Panc1 (cell line): ENCODE results near the gene DIAPH3. TPM values are rescaled to one million over a fixed set of nuclear protein-coding genes. Genes with fewer than 3 reads are reported as not detected.

Experiments
- ATAC-seq: fragments of 200-7000 bp; cut with Tn5 transposase; 2 replicates; pipeline ENCODE4 v1.9.1; 2020; ENCODE audit warnings: mild to moderate bottlenecking, moderate library complexity
- BruUV-seq: library from RNA; stranded (reverse); fragments of 400-500 nt; replicated peaks from 2 replicates; lab custom pipeline; 2021; lab: Mats Ljungman, UMichigan
- CTCF ChIA-PET: fragments of 300-600 bp; sonication (Branson Sonifier 250); formaldehyde crosslinking; loops from one replicate; lab custom pipeline; 2022; ENCODE audit warnings: antibody characterized with exemption; lab: Charles Lee
- POLR2A ChIA-PET: fragments of 300-600 bp; sonication (Branson Sonifier 250); formaldehyde crosslinking; loops from one replicate; lab custom pipeline; 2022; ENCODE audit warnings: antibody characterized with exemption; lab: Charles Lee
- DNase-seq: peaks from one replicate; pipeline ENCODE4 v3.0.0-alpha.2; 2010; ENCODE audit warnings: low read depth, low spot score
- H3K27ac ChIP-seq: 2 replicates; pipeline ENCODE4 v1.5.1; 2011; ENCODE audit warnings: mild to moderate bottlenecking, low read length, inconsistent platforms
- H3K27me3 ChIP-seq: fragments of 200-500 bp; sonication (Bioruptor generic); 2 replicates; pipeline ENCODE4 v1.6.0; 2014; ENCODE audit warnings: low read length, inconsistent platforms; ENCODE audit not compliant: control insufficient read depth, insufficient read depth
- H3K36me3 ChIP-seq: fragments of 200-500 bp; sonication (Bioruptor generic); 2 replicates; pipeline ENCODE4 v1.5.1; 2014; ENCODE audit warnings: inconsistent platforms, mild to moderate bottlenecking, low read length, moderate library complexity; ENCODE audit not compliant: control insufficient read depth, insufficient read depth
- H3K4me1 ChIP-seq: 2 replicates; pipeline ENCODE4 v1.5.1; 2011; ENCODE audit warnings: inconsistent platforms, mild to moderate bottlenecking, low read length, moderate library complexity; ENCODE audit not compliant: control insufficient read depth, insufficient read depth
- H3K4me3 ChIP-seq, 2 experiments: 2 replicates each; pipeline ENCODE4 v1.5.1; 2011 to 2012; ENCODE audit warnings: low read depth in 2 of 2, low read length in 2 of 2, mild to moderate bottlenecking in 2 of 2, inconsistent platforms in 1 of 2, moderate library complexity in 1 of 2
- H3K9me3 ChIP-seq: fragments of 200-500 bp; sonication (Bioruptor generic); 2 replicates; pipeline ENCODE4 v1.5.1; 2014; ENCODE audit warnings: low read depth, mild to moderate bottlenecking, inconsistent platforms, low read length, moderate library complexity; ENCODE audit not compliant: control insufficient read depth, insufficient read depth
- POLR2AphosphoS5 ChIP-seq: IDR thresholded peaks from 2 replicates; pipeline ENCODE4 v1.6.1; 2012; ENCODE audit warnings: mild to moderate bottlenecking, low read depth, low read length, moderate library complexity
- SIN3A ChIP-seq: IDR thresholded peaks from 2 replicates; pipeline ENCODE4 v1.6.1; 2012; ENCODE audit warnings: low read depth, mild to moderate bottlenecking, low read length, moderate library complexity, borderline replicate concordance; ENCODE audit not compliant: insufficient read depth
- TCF7L2 ChIP-seq: IDR thresholded peaks from 2 replicates; pipeline ENCODE4 v1.6.1; 2011; ENCODE audit warnings: mild to moderate bottlenecking, low read depth, low read length, inconsistent platforms
- in situ Hi-C: cut with HindIII; loops from 2 replicates; pipeline ENCODE4 v1.10.0; 2016; ENCODE audit warnings: low sequenced_read_pairs, low pct_unique_long_range_greater_than_20kb
- intact Hi-C: fragments of 100-400 bp; cut with micrococcal nuclease; formaldehyde crosslinking; loops from one replicate; pipeline ENCODE4 v1.10.0; 2022; ENCODE audit not compliant: unreplicated experiment
- total RNA-seq: library from RNA; stranded (reverse); gene quantifications from one replicate; pipeline ENCODE4 v1.2.1, GENCODE V29; 2021; ENCODE audit not compliant: unreplicated experiment
- TF ChIP-seq, protein P1 (sequence below), 2 experiments: IDR thresholded peaks; 2 replicates each; pipeline ENCODE4 v1.6.1; 2011 to 2012; ENCODE audit warnings: low read depth in 2 of 2, control low read depth in 1 of 2, low read length in 1 of 2, mild to moderate bottlenecking in 1 of 2, moderate library complexity in 1 of 2; ENCODE audit not compliant: insufficient read depth in 1 of 2
- TF ChIP-seq, protein P2 (sequence below): fragments of 450-650 bp; IDR thresholded peaks from 2 replicates; pipeline ENCODE4 v1.5.1; 2017; ENCODE audit warnings: mild to moderate bottlenecking

DIAPH3 gene
- total RNA-seq, 1 experiment from 2014 or later = 15.4 TPM

DNA sequence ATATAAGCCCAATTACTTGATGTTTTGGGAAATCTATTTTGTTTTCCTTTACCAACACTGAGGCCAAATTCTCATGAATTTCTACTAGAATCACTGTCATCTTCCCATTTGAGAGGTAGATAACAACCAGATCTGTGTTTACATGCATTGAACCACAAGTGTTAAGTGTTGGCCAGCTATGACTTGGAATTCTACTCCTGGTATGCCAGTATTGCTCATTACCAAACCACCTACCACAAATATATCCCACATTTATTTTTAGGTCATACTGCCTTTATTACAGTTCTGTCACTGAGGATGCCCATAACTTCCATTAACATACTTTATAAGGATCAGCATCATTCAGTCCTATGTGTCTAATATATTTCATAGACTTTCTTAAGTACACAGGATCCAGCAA lies 328.9 kb downstream of the DIAPH3 start:
- Histone ChIP-seq H3K9me3 (no peaks in the 10 kb centered on the region), H3K4me1 (no peaks in the 10 kb centered on the region), H3K36me3 (no peaks in the 10 kb centered on the region), H3K27me3 (no peaks in the 10 kb centered on the region), H3K4me3 (no peak overlapping the region), H3K27ac (no peak overlapping the region)
- ChIA-PET POLR2A (no interaction called here), CTCF (no interaction called here)
- no TSS peak for BruUV-seq
- in situ Hi-C loops (no loop called here), intact Hi-C loops (no loop called here)
- DNase-seq = no peak
- no peak for ATAC-seq
- TF ChIP-seq TCF7L2 (no peak), POLR2AphosphoS5 (no peak), SIN3A (no peak)
- TF ChIP-seq, protein P1, sequence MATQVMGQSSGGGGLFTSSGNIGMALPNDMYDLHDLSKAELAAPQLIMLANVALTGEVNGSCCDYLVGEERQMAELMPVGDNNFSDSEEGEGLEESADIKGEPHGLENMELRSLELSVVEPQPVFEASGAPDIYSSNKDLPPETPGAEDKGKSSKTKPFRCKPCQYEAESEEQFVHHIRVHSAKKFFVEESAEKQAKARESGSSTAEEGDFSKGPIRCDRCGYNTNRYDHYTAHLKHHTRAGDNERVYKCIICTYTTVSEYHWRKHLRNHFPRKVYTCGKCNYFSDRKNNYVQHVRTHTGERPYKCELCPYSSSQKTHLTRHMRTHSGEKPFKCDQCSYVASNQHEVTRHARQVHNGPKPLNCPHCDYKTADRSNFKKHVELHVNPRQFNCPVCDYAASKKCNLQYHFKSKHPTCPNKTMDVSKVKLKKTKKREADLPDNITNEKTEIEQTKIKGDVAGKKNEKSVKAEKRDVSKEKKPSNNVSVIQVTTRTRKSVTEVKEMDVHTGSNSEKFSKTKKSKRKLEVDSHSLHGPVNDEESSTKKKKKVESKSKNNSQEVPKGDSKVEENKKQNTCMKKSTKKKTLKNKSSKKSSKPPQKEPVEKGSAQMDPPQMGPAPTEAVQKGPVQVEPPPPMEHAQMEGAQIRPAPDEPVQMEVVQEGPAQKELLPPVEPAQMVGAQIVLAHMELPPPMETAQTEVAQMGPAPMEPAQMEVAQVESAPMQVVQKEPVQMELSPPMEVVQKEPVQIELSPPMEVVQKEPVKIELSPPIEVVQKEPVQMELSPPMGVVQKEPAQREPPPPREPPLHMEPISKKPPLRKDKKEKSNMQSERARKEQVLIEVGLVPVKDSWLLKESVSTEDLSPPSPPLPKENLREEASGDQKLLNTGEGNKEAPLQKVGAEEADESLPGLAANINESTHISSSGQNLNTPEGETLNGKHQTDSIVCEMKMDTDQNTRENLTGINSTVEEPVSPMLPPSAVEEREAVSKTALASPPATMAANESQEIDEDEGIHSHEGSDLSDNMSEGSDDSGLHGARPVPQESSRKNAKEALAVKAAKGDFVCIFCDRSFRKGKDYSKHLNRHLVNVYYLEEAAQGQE (IDR thresholded peaks at IDR 0.05; ENCODE audit: insufficient read depth in 1 of 2, low read depth in 2 of 2, low read length in 1 of 2) = no peak
- TF ChIP-seq, protein P2, sequence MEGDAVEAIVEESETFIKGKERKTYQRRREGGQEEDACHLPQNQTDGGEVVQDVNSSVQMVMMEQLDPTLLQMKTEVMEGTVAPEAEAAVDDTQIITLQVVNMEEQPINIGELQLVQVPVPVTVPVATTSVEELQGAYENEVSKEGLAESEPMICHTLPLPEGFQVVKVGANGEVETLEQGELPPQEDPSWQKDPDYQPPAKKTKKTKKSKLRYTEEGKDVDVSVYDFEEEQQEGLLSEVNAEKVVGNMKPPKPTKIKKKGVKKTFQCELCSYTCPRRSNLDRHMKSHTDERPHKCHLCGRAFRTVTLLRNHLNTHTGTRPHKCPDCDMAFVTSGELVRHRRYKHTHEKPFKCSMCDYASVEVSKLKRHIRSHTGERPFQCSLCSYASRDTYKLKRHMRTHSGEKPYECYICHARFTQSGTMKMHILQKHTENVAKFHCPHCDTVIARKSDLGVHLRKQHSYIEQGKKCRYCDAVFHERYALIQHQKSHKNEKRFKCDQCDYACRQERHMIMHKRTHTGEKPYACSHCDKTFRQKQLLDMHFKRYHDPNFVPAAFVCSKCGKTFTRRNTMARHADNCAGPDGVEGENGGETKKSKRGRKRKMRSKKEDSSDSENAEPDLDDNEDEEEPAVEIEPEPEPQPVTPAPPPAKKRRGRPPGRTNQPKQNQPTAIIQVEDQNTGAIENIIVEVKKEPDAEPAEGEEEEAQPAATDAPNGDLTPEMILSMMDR = no peak

DNA sequence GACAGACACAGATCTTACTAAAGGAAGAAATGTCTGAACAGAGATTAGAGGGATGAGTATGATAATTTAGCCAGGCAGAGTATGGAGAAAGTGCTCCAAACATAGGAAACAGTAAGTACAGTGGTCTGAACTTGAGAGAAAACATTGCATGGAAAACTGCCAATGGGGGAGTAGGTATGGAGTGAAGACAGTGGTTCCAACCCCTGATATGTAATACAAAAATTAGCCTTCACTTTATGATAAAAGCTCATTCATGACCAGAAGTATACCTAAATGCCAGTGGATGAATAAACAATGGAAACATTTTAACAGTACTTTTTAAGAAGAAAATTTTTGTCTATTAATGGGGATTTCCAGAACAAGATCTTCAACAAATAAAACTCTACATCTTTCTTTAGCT lies 334.0 kb downstream of the DIAPH3 start:
- intact Hi-C loops = no loop called here
- H3K9me3 ChIP-seq = no peaks in the 10 kb centered on the region
- DNase-seq (no peak), ATAC-seq (no peak)
- H3K4me1 ChIP-seq = no peaks in the 10 kb centered on the region
- in situ Hi-C loops = no loop called here
- H3K27me3 ChIP-seq = no peaks in the 10 kb centered on the region
- CTCF ChIA-PET = no interaction called here
- no TSS peak for BruUV-seq
- TF ChIP-seq TCF7L2 (no peak), POLR2AphosphoS5 (no peak), SIN3A (no peak)
- TF ChIP-seq, protein P1 (IDR thresholded peaks at IDR 0.05; ENCODE audit: insufficient read depth in 1 of 2, low read depth in 2 of 2, low read length in 1 of 2) = no peak
- TF ChIP-seq, protein P2 = no peak
- no peaks in the 10 kb centered on the region for H3K36me3 ChIP-seq
- no peak overlapping the region for H3K4me3 ChIP-seq
- H3K27ac ChIP-seq = no peak overlapping the region
- POLR2A ChIA-PET = no interaction called here
